Kidney epithelial cell (primary cell): ENCODE results near the gene B3GNT7. TPM values are rescaled to one million over a fixed set of nuclear protein-coding genes. Genes with fewer than 3 reads are reported as not detected.

ENCODE experiments used
- DNase-seq: peaks from one replicate; pipeline ENCODE4 v3.0.0-alpha.2; 2010; ENCODE audit warnings: low read depth
- H3K27me3 ChIP-seq: 2 replicates; pipeline ENCODE4 v1.6.0; 2011; ENCODE audit warnings: low read length; ENCODE audit not compliant: control insufficient read depth, insufficient read depth
- H3K36me3 ChIP-seq: 2 replicates; pipeline ENCODE4 v1.5.1; 2011; ENCODE audit warnings: low read length; ENCODE audit not compliant: control insufficient read depth, insufficient read depth
- H3K4me3 ChIP-seq: 2 replicates; pipeline ENCODE4 v1.5.1; 2011; ENCODE audit warnings: low read depth, mild to moderate bottlenecking, control low read depth, low read length
- total RNA-seq: library from RNA; depleted of rRNA; stranded (reverse); fragments of >200 nt; gene quantifications from 2 replicates; pipeline ENCODE4 v1.2.3, GENCODE V29; 2015
- TF ChIP-seq, protein P1 (sequence below): IDR thresholded peaks from 2 replicates; pipeline ENCODE4 v1.5.1; 2011; ENCODE audit warnings: mild to moderate bottlenecking, moderate library complexity, low read length, control low read depth, inconsistent platforms; ENCODE audit not compliant: insufficient read depth, poor library complexity, severe bottlenecking

B3GNT7 gene
- total RNA-seq, 1 donor from 2014 or later = 8.8 TPM

DNA sequence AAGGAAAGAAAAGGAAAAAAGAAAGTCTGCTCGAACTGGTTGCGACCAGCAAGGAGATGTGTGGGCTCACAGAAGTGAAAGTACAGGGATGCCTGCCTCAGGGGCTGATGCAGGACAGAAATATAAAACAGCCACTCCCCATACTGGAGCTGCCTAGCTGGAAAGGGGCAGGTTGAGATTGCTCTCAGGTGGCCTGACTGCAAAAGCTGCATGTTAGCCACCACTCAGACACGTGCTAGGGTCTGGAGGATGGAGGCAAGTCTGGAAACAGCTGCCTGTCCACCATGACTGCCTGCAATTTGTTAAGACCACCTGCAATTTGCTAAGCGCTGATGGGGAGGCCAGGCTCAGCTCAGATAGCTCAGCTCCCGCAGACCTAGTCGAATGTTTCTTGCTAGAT, 17.9 kb downstream of the B3GNT7 start:
- DNase-seq = no peak
- H3K4me3 ChIP-seq = no peak overlapping the region
- no peaks in the 10 kb centered on the region for H3K36me3 ChIP-seq
- TF ChIP-seq, protein P1, sequence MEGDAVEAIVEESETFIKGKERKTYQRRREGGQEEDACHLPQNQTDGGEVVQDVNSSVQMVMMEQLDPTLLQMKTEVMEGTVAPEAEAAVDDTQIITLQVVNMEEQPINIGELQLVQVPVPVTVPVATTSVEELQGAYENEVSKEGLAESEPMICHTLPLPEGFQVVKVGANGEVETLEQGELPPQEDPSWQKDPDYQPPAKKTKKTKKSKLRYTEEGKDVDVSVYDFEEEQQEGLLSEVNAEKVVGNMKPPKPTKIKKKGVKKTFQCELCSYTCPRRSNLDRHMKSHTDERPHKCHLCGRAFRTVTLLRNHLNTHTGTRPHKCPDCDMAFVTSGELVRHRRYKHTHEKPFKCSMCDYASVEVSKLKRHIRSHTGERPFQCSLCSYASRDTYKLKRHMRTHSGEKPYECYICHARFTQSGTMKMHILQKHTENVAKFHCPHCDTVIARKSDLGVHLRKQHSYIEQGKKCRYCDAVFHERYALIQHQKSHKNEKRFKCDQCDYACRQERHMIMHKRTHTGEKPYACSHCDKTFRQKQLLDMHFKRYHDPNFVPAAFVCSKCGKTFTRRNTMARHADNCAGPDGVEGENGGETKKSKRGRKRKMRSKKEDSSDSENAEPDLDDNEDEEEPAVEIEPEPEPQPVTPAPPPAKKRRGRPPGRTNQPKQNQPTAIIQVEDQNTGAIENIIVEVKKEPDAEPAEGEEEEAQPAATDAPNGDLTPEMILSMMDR = no peak
- no peaks in the 10 kb centered on the region for H3K27me3 ChIP-seq

- no peak for DNase-seq
- TF ChIP-seq, protein P1 = no peak
- Histone ChIP-seq H3K4me3 (no peak overlapping the region), H3K36me3 (no peaks in the 10 kb centered on the region), H3K27me3 (no peaks in the 10 kb centered on the region)
Measured at GRCh38 chr2:231413921-231414476, 18.5 kb downstream of the B3GNT7 start.

- no peaks in the 10 kb centered on the region for H3K36me3 ChIP-seq
- DNase-seq = no peak
- no peaks in the 10 kb centered on the region for H3K27me3 ChIP-seq
- H3K4me3 ChIP-seq = no peak overlapping the region
- TF ChIP-seq, protein P1 = no peak
Measured at GRCh38 chr2:231415029-231415428, 19.5 kb downstream of the B3GNT7 start.

DNA sequence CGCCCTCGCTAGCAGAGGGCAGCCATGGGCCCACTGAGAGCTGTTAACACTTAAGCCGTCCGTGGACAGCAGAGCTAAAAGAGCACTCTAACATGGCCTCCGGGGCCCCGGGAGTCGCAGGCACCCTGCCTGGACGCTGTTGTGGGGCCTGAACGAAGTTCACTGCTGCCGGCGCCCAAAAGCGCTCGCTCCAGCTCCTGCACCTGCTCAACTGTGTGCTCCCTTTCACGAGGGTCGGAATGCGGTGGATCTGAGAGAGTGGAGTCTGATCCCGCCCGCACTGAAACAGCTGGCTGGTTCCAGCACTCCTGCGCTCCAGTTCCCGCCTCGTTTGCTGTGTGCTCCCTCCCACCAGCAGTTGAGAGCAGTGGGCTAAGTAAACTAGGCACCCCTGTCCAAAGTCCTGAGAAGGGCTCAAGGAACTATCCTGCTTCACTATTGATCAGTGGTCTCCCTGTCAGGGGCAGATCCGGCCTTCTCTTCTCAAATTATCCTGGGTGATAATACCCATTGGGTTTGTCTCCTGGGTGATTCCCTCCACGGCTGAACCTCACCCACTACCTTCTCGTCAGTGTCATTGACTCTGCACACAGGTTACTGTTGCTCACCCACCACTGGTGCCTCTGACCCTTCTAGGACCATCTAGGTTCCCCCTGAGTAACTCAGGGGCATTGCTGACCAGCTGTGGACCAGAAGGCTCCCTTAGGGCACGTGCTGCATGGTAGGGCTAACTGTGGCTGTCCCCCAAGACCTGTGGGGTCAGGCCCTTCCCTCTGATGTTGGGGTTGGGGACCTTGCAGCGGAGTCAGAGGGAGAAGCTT, 23.5 kb downstream of the B3GNT7 start:
- Histone ChIP-seq H3K4me3 (no peak overlapping the region), H3K27me3 (no peaks in the 10 kb centered on the region), H3K36me3 (no peaks in the 10 kb centered on the region)
- TF ChIP-seq, protein P1 = no peak
- DNase-seq = no peak

- Histone ChIP-seq H3K36me3 (no peaks in the 10 kb centered on the region), H3K4me3 (no peak overlapping the region), H3K27me3 (no peaks in the 10 kb centered on the region)
- DNase-seq = no peak
- TF ChIP-seq, protein P1 = no peak
Measured at GRCh38 chr2:231421051-231421580, 25.6 kb downstream of the B3GNT7 start.
